Activated CD8-positive, alpha-beta T cell treated with anti-CD3 and anti-CD28 coated beads for 36 hours (primary cell): ENCODE results near the gene KLHL22. TPM values are rescaled to one million over a fixed set of nuclear protein-coding genes. Genes with fewer than 3 reads are reported as not detected.

ENCODE experiments used
- ATAC-seq: fragments of 200-7000 bp; cut with Tn5 transposase; one replicate; pipeline ENCODE4 v1.10.0; 2021; ENCODE audit warnings: mild to moderate bottlenecking, moderate library complexity
- CTCF ChIA-PET: fragments of 350-600 bp; sonication (Branson Sonifier 250); formaldehyde crosslinking; loops from one replicate; lab custom pipeline; 2021; ENCODE audit warnings: antibody characterized with exemption; lab: Charles Lee
- POLR2A ChIA-PET: fragments of 350-600 bp; sonication (Branson Sonifier 250); formaldehyde crosslinking; loops from one replicate; lab custom pipeline; 2021; ENCODE audit warnings: antibody characterized with exemption; lab: Charles Lee
- DNase-seq: peaks from one replicate; pipeline ENCODE4 v3.0.0-alpha.2; 2020
- H3K27ac Mint-ChIP-seq: one replicate; pipeline ENCODE4 v1.8.0; 2021; ENCODE audit warnings: mild to moderate bottlenecking, mixed read lengths
- H3K27me3 Mint-ChIP-seq: one replicate; pipeline ENCODE4 v1.8.0; 2021; ENCODE audit warnings: mixed read lengths
- H3K36me3 Mint-ChIP-seq: one replicate; pipeline ENCODE4 v1.8.0; 2021; ENCODE audit warnings: low read depth, mixed read lengths
- H3K4me1 Mint-ChIP-seq: one replicate; pipeline ENCODE4 v1.8.0; 2021; ENCODE audit warnings: low read depth, mixed read lengths
- H3K4me3 Mint-ChIP-seq: one replicate; pipeline ENCODE4 v1.8.0; 2021; ENCODE audit warnings: mild to moderate bottlenecking, moderate library complexity, mixed read lengths
- H3K9me3 Mint-ChIP-seq: one replicate; pipeline ENCODE4 v1.8.0; 2021; ENCODE audit warnings: mixed read lengths
- intact Hi-C: fragments of 100-400 bp; cut with micrococcal nuclease; formaldehyde crosslinking; loops from one replicate; pipeline ENCODE4 v1.10.0; 2022
- total RNA-seq, 2 experiments: library from RNA; stranded (reverse); gene quantifications; one replicate each; pipeline ENCODE4 v1.2.3, GENCODE V29; 2021
- TF ChIP-seq, protein P1 (sequence below): fragments of 200-600 bp; IDR thresholded peaks from one replicate; pipeline ENCODE4 v1.8.0; 2022; ENCODE audit warnings: antibody characterized with exemption, mild to moderate bottlenecking

Gene KLHL22
- total RNA-seq, 2 experiments from 2014 or later = 16.3 to 17.9 TPM

DNA sequence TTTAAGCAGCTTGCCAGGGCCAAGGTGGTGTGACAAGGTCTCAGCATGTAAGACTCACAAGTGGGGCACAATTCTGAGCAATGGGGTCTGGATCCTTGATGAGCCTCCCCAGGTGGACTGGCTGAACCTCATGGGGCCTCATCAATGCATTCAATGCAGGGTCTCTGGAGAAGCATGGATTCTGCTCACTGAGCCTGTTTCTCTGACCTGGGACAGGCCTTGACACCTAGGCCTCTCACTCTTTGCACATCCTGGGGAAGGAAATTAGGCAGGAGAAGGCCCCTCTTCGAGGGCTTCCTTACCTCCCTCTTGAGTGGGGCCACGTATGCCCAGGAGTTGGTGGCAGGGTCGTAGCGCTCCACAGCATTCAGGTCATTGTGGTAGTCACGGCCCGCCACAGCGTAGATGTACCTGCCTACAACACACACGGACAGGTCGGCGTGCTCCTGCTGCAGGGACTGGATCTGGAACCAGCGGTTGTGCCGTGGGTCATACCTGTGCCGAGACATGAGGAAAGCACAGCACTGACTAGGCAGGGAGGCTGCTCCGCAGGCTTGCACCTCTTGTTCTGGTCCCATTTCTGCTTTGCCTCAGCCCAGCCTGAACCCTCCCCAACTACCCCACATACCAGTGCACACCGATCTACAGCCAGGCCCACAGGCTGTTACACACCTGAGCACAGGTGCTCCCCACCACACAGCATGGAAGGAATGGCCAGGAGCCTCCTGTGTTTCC lies 37.9 kb downstream of the KLHL22 start:
- CTCF ChIA-PET = interaction anchor here (1.2 to 4.9 kb wide), 4 partner anchors 22 to 76 kb away, joined by 3 to 55 read pairs (median 6); no protein-coding TSS in a partner anchor
- Mint-ChIP-seq H3K4me1 (peaks cover 18% of the 10 kb centered on the region), H3K27me3 (no peaks in the 10 kb centered on the region), H3K4me3 (no peak overlapping the region), H3K9me3 (no peaks in the 10 kb centered on the region), H3K27ac (no peak overlapping the region), H3K36me3 (peaks cover 7% of the 10 kb centered on the region)
- intact Hi-C loops = loop anchor here (5.0 kb wide), 1 partner anchor 35 kb away; no protein-coding TSS in a partner anchor
- POLR2A ChIA-PET = no interaction called here
- DNase-seq = no peak
- ATAC-seq = no peak
- TF ChIP-seq, protein P1, sequence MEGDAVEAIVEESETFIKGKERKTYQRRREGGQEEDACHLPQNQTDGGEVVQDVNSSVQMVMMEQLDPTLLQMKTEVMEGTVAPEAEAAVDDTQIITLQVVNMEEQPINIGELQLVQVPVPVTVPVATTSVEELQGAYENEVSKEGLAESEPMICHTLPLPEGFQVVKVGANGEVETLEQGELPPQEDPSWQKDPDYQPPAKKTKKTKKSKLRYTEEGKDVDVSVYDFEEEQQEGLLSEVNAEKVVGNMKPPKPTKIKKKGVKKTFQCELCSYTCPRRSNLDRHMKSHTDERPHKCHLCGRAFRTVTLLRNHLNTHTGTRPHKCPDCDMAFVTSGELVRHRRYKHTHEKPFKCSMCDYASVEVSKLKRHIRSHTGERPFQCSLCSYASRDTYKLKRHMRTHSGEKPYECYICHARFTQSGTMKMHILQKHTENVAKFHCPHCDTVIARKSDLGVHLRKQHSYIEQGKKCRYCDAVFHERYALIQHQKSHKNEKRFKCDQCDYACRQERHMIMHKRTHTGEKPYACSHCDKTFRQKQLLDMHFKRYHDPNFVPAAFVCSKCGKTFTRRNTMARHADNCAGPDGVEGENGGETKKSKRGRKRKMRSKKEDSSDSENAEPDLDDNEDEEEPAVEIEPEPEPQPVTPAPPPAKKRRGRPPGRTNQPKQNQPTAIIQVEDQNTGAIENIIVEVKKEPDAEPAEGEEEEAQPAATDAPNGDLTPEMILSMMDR = no peak

DNA sequence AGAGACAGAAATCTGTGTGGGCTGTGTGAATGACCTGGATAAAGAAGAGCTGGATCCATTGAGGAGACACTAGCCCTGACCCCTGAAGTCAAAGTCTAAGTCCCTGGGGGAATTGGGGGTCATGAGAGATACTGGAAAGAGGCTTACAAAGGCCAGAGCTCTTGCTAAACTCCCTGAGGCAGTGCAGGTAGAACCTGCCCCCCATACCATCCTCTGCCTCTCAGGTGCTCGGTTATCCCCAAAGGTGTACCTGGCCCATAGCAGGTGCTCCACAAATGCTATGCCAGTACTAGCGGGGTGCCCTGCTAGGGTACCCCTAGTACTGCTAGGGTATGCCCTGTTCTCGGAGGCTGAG lies 38.9 kb downstream of the KLHL22 start:
- CTCF ChIA-PET = interaction anchor here (0.7 to 4.9 kb wide), 22 partner anchors 8 to 299 kb away, joined by 3 to 55 read pairs (median 4); partner anchors contain the start of genes DGCR6L and KLHL22
- Mint-ChIP-seq H3K4me3 (no peak overlapping the region), H3K27me3 (no peaks in the 10 kb centered on the region), H3K36me3 (peaks cover 7% of the 10 kb centered on the region), H3K27ac (peak overlapping the region; percentile 41), H3K4me1 (peaks cover 15% of the 10 kb centered on the region), H3K9me3 (no peaks in the 10 kb centered on the region)
- TF ChIP-seq, protein P1 = no peak
- no peak for DNase-seq
- ATAC-seq = no peak
- POLR2A ChIA-PET = interaction anchor here (0.9 to 1.0 kb wide), 2 partner anchors 29 to 38 kb away, joined by 3 read pairs; no protein-coding TSS in a partner anchor
- intact Hi-C loops = loop anchor here (5.0 kb wide), 1 partner anchor 34 kb away; no protein-coding TSS in a partner anchor

DNA sequence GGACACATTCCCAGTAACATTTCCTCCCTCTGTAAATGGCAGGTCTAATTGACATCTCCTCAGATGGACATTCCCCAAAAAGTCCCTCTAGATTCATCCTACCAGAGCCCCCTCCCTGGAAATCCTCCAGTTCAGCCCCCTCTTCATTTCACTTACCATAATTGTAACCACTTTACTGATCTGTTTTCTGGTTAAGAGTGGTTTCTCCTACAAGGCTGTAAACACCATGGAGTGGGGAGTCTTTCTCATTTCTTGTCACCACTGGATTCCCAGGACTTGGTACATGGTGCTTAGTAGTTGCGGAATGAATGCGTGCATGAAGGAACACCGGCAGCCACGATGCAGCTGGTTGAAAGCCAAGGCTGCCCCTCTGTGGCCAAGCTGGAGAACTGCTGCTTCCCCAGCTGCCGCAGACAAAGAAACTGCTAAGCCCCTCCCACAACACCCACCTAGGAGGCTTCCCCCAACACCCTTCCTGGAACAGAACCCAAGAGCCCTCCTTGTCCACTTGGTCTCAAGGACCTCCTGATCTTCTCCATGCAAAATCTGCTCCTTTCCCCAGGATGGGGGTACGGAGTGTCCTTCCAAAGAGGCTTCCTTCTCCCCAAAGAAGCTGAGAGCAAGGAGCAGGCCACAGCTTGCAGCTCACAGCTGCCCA lies 39.4 kb downstream of the KLHL22 start:
- Mint-ChIP-seq H3K9me3 (no peaks in the 10 kb centered on the region), H3K4me1 (peaks cover 15% of the 10 kb centered on the region), H3K27me3 (no peaks in the 10 kb centered on the region), H3K36me3 (peaks cover 7% of the 10 kb centered on the region), H3K27ac (peak overlapping the region; percentile 41), H3K4me3 (no peak overlapping the region)
- ChIA-PET POLR2A (interaction anchor here (0.9 to 1.0 kb wide), 2 partner anchors 28 to 37 kb away, joined by 3 read pairs; no protein-coding TSS in a partner anchor), CTCF (interaction anchor here (0.7 to 4.9 kb wide), 22 partner anchors 9 to 299 kb away, joined by 3 to 55 read pairs (median 4); partner anchors contain the start of genes DGCR6L and KLHL22)
- TF ChIP-seq, protein P1 = peak; percentile 87
- ATAC-seq = peak; percentile 100
- DNase-seq = peak; percentile 83
- intact Hi-C loops = loop anchor here (5.0 kb wide), 1 partner anchor 34 kb away; no protein-coding TSS in a partner anchor

DNA sequence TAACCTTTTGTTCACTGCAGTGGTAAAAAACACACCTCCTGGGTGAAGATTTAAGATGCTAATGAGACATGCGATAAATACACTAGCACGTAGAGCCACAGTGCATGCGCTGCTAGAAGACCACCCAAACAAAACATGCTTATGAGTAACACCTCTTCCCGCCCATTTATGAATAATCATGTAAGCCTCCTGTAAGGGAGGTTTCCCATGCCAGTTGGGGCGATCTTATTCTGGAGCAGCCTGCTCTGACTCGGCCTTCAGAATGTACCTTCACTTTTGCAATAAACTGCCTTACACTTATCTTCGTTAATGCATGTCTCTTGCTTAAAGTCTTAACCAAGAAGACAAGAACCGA lies 39.9 kb downstream of the KLHL22 start:
- Mint-ChIP-seq H3K9me3 (no peaks in the 10 kb centered on the region), H3K36me3 (peaks cover 7% of the 10 kb centered on the region), H3K27me3 (no peaks in the 10 kb centered on the region), H3K27ac (no peak overlapping the region), H3K4me1 (peaks cover 15% of the 10 kb centered on the region), H3K4me3 (no peak overlapping the region)
- intact Hi-C loops = loop anchor here (5.0 kb wide), 1 partner anchor 33 kb away; no protein-coding TSS in a partner anchor
- POLR2A ChIA-PET = interaction anchor here (0.9 to 1.0 kb wide), 2 partner anchors 28 to 37 kb away, joined by 3 read pairs; no protein-coding TSS in a partner anchor
- no peak for DNase-seq
- CTCF ChIA-PET = interaction anchor here (1.0 to 4.9 kb wide), 9 partner anchors 13 to 136 kb away, joined by 3 to 55 read pairs (median 6); partner anchors contain the start of genes DGCR6L and KLHL22
- ATAC-seq = no peak
- TF ChIP-seq, protein P1 = no peak
